Endothelial cell of umbilical vein (primary cell): Measurements from ENCODE around the gene SFMBT2. TPM values are rescaled to one million over a fixed set of nuclear protein-coding genes. Genes with fewer than 3 reads are reported as not detected.

Experiments used
- BruUV-seq: library from RNA; stranded (reverse); fragments of 400-500 nt; replicated peaks from 2 replicates; lab custom pipeline; 2021; lab: Mats Ljungman, UMichigan
- CTCF ChIA-PET: fragments of 300-600, 350-600 bp; sonication (Branson Sonifier 250); formaldehyde crosslinking; loops from one replicate; lab custom pipeline; 2021; ENCODE audit warnings: antibody characterized with exemption, inconsistent platforms; lab: Charles Lee
- POLR2A ChIA-PET: fragments of 300-600, 350-600 bp; sonication (Branson Sonifier 250); formaldehyde crosslinking; loops from one replicate; lab custom pipeline; 2021; ENCODE audit warnings: antibody characterized with exemption, inconsistent platforms; lab: Charles Lee
- DNase-seq: peaks from one replicate; pipeline ENCODE4 v3.0.0-alpha.2; 2011; ENCODE audit warnings: low read depth, low spot score
- FAIRE-seq: peaks from 2 replicates; lab custom pipeline; 2011; peaks lifted over from hg19 to GRCh38; lab: Jason Lieb, UNC
- H2AFZ ChIP-seq: 2 replicates; pipeline ENCODE4 v1.6.0; 2012; ENCODE audit warnings: low read depth, low read length, control low read depth, inconsistent platforms
- H3K27ac ChIP-seq: 2 replicates; pipeline ENCODE4 v1.5.1; 2011; ENCODE audit warnings: low read depth, mild to moderate bottlenecking, control low read depth, low read length, moderate library complexity; ENCODE audit not compliant: insufficient read depth
- H3K27me3 ChIP-seq, 2 experiments: 2 replicates each; pipeline versions ENCODE4 v1.6.0 to v1.6.1; 2011; ENCODE audit warnings: low read length in 2 of 2, mixed read lengths in 1 of 2; ENCODE audit not compliant: control insufficient read depth in 2 of 2, insufficient read depth in 2 of 2
- H3K36me3 ChIP-seq, 2 experiments: 2 replicates in 1 of 2; 3 replicates in 1 of 2; pipeline ENCODE4 v1.5.1; 2011; ENCODE audit warnings: low read length in 2 of 2, mild to moderate bottlenecking in 1 of 2, moderate library complexity in 1 of 2; ENCODE audit not compliant: control insufficient read depth in 2 of 2, insufficient read depth in 2 of 2; ENCODE audit errors: extremely low read depth in 1 of 2
- H3K4me1 ChIP-seq: 3 replicates; pipeline ENCODE4 v1.5.1; 2011; ENCODE audit warnings: mild to moderate bottlenecking, low read length; ENCODE audit not compliant: control insufficient read depth, insufficient read depth; ENCODE audit errors: extremely low read depth
- H3K4me2 ChIP-seq: 2 replicates; pipeline ENCODE4 v1.6.1; 2011; ENCODE audit warnings: low read length, control low read depth, mixed read lengths; ENCODE audit not compliant: insufficient read depth
- H3K4me3 ChIP-seq, 3 experiments: fragments of 200-600 bp in 1 of 3; sonication (generic), shearing (Covaris generic) in 1 of 3; replicated peaks in 1 of 3; 2 replicates each; pipeline ENCODE4 v1.5.1; 2011 to 2016; ENCODE audit warnings: control low read depth in 3 of 3, low read length in 3 of 3, mild to moderate bottlenecking in 2 of 3, inconsistent platforms in 1 of 3, low read depth in 1 of 3, moderate library complexity in 1 of 3; ENCODE audit not compliant: insufficient read depth in 1 of 3
- H3K79me2 ChIP-seq: 2 replicates; pipeline ENCODE4 v1.6.0; 2012; ENCODE audit warnings: low read length, inconsistent platforms; ENCODE audit not compliant: control insufficient read depth, insufficient read depth
- H3K9ac ChIP-seq: replicated peaks from 2 replicates; pipeline ENCODE3; 2011; ENCODE audit warnings: low read length, control low read depth; ENCODE audit not compliant: insufficient read depth; ENCODE audit errors: extremely low read depth
- H3K9me1 ChIP-seq: replicated peaks from 3 replicates; pipeline ENCODE4 v1.6.0; 2011; ENCODE audit warnings: mild to moderate bottlenecking, low read length; ENCODE audit not compliant: control insufficient read depth, insufficient read depth; ENCODE audit errors: extremely low read depth
- H3K9me3 ChIP-seq: replicated peaks from 2 replicates; pipeline ENCODE4 v1.5.1; 2012; ENCODE audit warnings: low read length, inconsistent platforms; ENCODE audit not compliant: control insufficient read depth, insufficient read depth
- H4K20me1 ChIP-seq: replicated peaks from 2 replicates; pipeline ENCODE3; 2011; ENCODE audit warnings: mild to moderate bottlenecking, low read length; ENCODE audit not compliant: control insufficient read depth, insufficient read depth; ENCODE audit errors: extremely low read depth
- EZH2 ChIP-seq: IDR thresholded peaks from 2 replicates; pipeline ENCODE4 v1.6.1; 2012; ENCODE audit warnings: borderline replicate concordance, low read depth, mild to moderate bottlenecking, moderate library complexity, low read length, inconsistent platforms; ENCODE audit not compliant: severe bottlenecking
- FOS ChIP-seq: IDR thresholded peaks from 2 replicates; pipeline ENCODE4 v1.6.1; 2011; ENCODE audit warnings: mild to moderate bottlenecking, low read length, moderate library complexity, borderline replicate concordance; ENCODE audit not compliant: insufficient read depth
- GATA2 ChIP-seq: IDR thresholded peaks from 2 replicates; pipeline ENCODE4 v1.7.0; 2011; ENCODE audit warnings: low read depth, mild to moderate bottlenecking, moderate library complexity, mixed read lengths, low read length; ENCODE audit not compliant: insufficient read length, insufficient read depth
- JUN ChIP-seq: IDR thresholded peaks from 2 replicates; pipeline ENCODE4 v1.6.1; 2011; ENCODE audit warnings: borderline replicate concordance, low read depth; ENCODE audit not compliant: insufficient read length, insufficient read depth
- MYC ChIP-seq: IDR thresholded peaks from one replicate; pipeline ENCODE4 v1.6.1; 2011; ENCODE audit warnings: mild to moderate bottlenecking, low read depth, low read length
- POLR2A ChIP-seq: IDR thresholded peaks from 2 replicates; pipeline ENCODE4 v1.6.1; 2012; ENCODE audit warnings: low read depth, mild to moderate bottlenecking, control low read depth, low read length
- POLR2AphosphoS5 ChIP-seq: IDR thresholded peaks from 2 replicates; pipeline ENCODE4 v1.6.1; 2012; ENCODE audit warnings: low read depth, mild to moderate bottlenecking, control low read depth, low read length, moderate library complexity; ENCODE audit not compliant: insufficient read depth
- dilution Hi-C: fragments of 300-500 bp; cut with MboI; formaldehyde crosslinking; loops from one replicate; pipeline ENCODE4 v1.15.0; 2019; ENCODE audit warnings: low sequenced_read_pairs; ENCODE audit not compliant: extremely low pct_ligation_motif_present
- intact Hi-C: fragments of 100-400 bp; cut with micrococcal nuclease; formaldehyde crosslinking; loops from one replicate; pipeline ENCODE4 v1.10.0; 2022
- polyA plus RNA-seq, 4 experiments: library from polyadenylated mRNA; depleted of rRNA in 3 of 4; stranded (reverse) in 3 of 4; unstranded in 1 of 4; fragments of >200 nt; gene quantifications; 2 replicates each; pipeline versions ENCODE4 v1.2.1 to v1.2.3, GENCODE V29; 2011 to 2012; ENCODE audit warnings: missing spikeins in 1 of 4
- total RNA-seq: library from RNA; stranded (reverse); gene quantifications from 2 replicates; pipeline ENCODE4 v1.2.3, GENCODE V29; 2021
- TF ChIP-seq, protein P1 (sequence below), 2 donors: IDR thresholded peaks; 1 replicate in 1 of 2; 2 replicates in 1 of 2; pipeline ENCODE4 v1.5.1; 2011; ENCODE audit warnings: low read length in 2 of 2, mild to moderate bottlenecking in 2 of 2, moderate library complexity in 2 of 2, control low read depth in 1 of 2, inconsistent platforms in 1 of 2, low read depth in 1 of 2; ENCODE audit not compliant: insufficient read depth in 1 of 2; ENCODE audit errors: extremely low read depth in 1 of 2
- TF ChIP-seq, protein P2 (sequence below): IDR thresholded peaks from 2 replicates; pipeline ENCODE4 v1.6.1; 2011; ENCODE audit not compliant: insufficient read depth, insufficient read length

SFMBT2 gene
- total and polyA plus RNA-seq, 2 donors (not counting 3 experiments of a cell fraction or from before 2014, with no cell fraction given) = 0.14 to 0.64 TPM

DNA sequence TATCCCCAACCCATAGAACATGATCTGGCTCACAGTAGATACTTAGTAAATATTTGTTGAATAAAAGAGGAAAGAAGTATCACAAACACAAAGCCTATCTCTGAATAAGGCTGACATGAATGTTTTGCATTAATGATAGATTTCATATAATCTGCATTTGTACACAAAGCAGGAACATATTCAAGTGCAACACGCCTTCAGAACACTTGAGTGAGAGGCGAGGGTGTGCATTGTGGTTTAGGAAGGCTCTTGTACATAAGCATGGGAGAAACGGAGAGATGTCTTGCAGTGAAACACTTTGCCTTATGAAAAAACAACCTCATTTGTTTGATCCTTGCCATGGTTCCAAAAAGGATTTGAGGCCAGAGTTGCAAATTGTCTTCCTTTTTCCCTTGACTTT lies 14.1 kb upstream of the SFMBT2 start:
- Histone ChIP-seq H3K9me1 (no peaks in the 10 kb centered on the region), H3K4me1 (no peaks in the 10 kb centered on the region), H3K36me3 (no peaks in the 10 kb centered on the region), H3K27ac (no peak overlapping the region), H3K79me2 (no peaks in the 10 kb centered on the region), H3K27me3 (no peaks in the 10 kb centered on the region), H3K9me3 (no peaks in the 10 kb centered on the region), H3K4me2 (no peak overlapping the region), H2AFZ (no peak overlapping the region), H4K20me1 (no peaks in the 10 kb centered on the region), H3K4me3 (no peak overlapping the region), H3K9ac (no peak overlapping the region)
- no peak for TF ChIP-seq FOS
- TF ChIP-seq, protein P1, sequence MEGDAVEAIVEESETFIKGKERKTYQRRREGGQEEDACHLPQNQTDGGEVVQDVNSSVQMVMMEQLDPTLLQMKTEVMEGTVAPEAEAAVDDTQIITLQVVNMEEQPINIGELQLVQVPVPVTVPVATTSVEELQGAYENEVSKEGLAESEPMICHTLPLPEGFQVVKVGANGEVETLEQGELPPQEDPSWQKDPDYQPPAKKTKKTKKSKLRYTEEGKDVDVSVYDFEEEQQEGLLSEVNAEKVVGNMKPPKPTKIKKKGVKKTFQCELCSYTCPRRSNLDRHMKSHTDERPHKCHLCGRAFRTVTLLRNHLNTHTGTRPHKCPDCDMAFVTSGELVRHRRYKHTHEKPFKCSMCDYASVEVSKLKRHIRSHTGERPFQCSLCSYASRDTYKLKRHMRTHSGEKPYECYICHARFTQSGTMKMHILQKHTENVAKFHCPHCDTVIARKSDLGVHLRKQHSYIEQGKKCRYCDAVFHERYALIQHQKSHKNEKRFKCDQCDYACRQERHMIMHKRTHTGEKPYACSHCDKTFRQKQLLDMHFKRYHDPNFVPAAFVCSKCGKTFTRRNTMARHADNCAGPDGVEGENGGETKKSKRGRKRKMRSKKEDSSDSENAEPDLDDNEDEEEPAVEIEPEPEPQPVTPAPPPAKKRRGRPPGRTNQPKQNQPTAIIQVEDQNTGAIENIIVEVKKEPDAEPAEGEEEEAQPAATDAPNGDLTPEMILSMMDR (IDR thresholded peaks at IDR 0.05; ENCODE audit: extremely low read depth in 1 of 2, insufficient read depth in 1 of 2, low read depth in 1 of 2, low read length in 2 of 2) = no peak
- TF ChIP-seq POLR2AphosphoS5 = no peak
- TF ChIP-seq GATA2 = no peak
- TF ChIP-seq MYC = no peak
- TF ChIP-seq JUN = no peak
- TF ChIP-seq EZH2 = no peak
- TF ChIP-seq POLR2A = no peak
- TF ChIP-seq, protein P2, sequence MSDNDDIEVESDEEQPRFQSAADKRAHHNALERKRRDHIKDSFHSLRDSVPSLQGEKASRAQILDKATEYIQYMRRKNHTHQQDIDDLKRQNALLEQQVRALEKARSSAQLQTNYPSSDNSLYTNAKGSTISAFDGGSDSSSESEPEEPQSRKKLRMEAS = no peak
- BruUV-seq = no TSS peak
- dilution Hi-C loops (no loop called here), intact Hi-C loops (no loop called here)
- ChIA-PET CTCF (no interaction called here), POLR2A (no interaction called here)
- FAIRE-seq (no peak), DNase-seq (no peak)
